Renal pelvis (tissue), 4 donors: Measurements from ENCODE around the gene SUPT5H. TPM values are rescaled to one million over a fixed set of nuclear protein-coding genes. Genes with fewer than 3 reads are reported as not detected.

Experiments
- DNase-seq: peaks from one replicate; pipeline ENCODE4 v3.0.0-alpha.2; 2013
- polyA plus RNA-seq, 3 donors: library from polyadenylated mRNA; unstranded; fragments of 120-200 nt; gene quantifications; one replicate each; pipeline ENCODE4 v1.2.1, GENCODE V29; 2013; ENCODE audit not compliant: insufficient read length in 3 of 3

Gene SUPT5H
- polyA plus RNA-seq, 3 donors, result 149 to 158 (median 149) TPM

DNA sequence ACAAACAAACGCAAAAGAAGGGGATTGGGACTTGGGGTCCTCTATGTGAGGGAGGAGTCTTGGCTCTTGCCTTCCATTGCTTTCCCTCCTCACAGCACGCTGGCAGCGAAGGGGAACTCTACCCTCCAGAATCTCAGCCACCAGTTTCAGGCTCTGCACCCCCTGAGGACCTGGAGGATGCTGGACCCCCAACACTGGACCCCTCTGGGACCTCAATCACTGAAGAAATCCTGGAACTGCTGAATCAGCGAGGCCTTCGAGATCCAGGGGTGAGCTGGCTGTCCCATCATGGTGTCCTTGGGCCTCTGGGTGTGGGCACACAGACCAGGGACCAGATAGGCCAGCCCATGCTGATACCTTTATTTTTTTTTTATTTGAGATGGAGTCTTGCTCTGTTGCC lies 23.4 kb upstream of the SUPT5H start:
- DNase-seq, result no peak

DNA sequence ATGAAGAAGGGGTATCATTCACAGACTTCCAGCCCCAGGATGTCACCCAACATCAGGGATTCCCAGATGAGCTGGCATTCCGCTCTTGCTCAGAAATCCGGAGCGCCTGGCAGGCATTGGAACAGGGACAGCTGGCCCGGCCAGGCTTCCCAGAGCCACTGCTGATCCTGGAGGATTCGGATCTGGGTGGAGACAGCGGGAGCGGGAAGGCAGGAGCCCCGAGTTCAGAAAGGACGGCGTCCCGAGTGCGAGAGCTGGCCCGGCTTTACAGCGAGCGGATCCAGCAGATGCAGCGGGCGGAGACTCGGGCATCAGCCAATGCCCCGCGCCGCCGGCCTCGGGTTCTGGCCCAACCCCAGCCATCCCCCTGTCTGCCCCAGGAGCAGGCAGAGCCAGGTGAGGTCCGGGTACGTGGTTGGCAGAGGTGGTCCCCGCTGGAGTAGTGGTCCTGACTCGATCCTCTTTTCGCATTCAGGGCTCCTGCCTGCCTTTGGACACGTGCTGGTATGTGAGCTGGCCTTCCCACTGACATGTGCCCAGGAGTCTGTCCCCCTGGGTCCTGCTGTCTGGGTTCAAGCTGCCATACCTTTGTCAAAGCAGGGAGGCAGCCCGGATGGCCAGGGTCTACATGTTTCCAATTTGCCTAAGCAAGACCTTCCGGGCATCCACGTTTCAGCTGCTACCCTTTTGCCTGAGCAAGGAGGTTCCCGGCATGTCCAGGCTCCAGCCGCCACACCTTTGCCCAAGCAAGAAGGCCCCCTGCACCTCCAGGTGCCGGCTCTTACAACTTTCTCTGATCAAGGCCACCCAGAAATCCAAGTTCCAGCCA lies 21.9 kb upstream of the SUPT5H start:
- no peak for DNase-seq

- DNase-seq, result no peak
These were observed 20.4 kb upstream of the SUPT5H start for GRCh38 chr19:39424934-39425333.

GRCh38 chr19:39425744-39426143 lies 19.6 kb upstream of the SUPT5H start:
- DNase-seq, result no peak

GRCh38 chr19:39426170-39426569 lies 19.2 kb upstream of the SUPT5H start:
- no peak for DNase-seq

- no peak for DNase-seq
These were observed 17.7 kb upstream of the SUPT5H start for GRCh38 chr19:39427707-39428106.

DNA sequence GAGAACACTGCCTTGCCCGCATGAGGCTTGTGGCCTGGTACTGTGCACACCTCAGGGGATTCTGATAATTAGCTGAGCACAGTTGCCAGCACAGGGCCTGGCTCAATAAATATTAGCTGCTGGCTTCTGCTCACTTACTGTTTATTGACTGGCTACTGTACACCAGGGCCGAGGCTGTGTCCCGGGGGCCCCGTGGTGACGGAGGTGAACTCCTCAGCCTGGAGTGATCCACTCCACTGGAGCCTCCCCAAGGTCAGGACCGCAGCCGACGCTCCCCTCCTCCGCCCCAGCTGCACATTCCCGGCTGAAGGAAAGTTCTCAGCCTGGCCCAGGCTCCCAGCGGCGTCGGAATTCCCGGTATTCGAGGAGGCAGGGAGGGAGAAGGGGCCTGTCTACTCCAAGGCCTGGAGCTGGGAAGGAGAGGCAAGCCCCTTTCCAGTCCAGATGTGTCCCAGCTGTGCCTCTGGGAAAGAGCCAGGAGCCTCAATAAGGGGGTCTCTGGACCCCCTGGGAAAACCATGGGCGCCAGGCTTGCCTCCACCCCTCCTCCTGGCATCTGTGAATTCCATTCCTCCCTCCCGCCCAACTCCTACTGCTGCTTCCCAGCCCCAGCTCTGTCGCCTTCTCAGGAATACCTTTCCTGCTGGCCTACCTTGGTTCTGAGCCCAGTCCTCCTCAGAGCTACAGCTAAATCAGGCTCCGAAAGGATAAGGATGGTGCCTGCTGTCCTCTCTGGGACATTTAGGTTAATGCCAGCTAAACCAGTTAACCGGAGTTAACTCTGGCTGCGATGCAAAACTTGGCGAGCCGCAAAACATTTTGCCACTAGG lies 16.9 kb upstream of the SUPT5H start:
- peak; percentile 90 for DNase-seq

DNA sequence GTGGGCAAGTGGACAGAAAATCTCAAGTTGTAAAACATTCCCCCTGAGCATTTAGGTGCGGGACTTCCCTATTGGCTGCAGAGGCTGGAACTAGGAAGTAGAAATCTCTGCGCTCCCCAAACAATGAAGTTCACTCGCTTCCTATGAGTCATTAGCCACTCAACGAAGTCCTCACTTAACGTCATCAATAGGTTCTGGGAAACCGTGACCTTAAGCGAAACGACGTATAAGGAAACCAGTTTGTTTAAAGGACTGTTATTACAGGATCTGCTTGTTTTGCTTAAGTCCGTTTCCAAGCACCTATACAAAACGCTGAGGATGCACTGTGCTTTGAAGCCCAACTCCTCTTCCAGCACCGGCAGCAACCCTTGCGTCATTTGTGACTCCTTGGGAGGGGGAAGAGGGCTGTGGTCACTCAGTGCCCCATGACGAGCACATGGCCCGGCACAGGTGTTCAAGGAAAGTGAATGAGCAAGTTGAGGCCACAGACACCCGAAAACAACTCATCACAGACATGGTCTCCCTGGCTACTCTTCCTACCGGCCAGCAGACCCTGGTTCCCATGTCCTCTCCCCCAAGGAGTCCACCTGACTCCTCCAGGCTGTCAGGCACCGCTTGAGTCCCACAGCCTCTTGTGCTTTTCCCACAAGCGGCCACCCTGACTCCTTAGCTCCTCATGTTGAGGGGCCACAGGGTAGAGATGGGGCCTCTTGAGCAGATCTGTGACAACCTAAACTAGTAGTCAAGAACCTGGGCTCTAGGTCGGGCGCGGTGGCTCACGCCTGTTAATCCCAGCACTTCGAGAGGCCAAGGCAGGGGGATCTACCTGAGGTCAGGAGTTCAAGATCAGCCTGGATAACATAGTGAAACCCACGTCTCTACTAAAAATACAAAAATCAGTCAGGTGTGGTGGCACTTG lies 14.4 kb upstream of the SUPT5H start:
- no peak for DNase-seq

DNA sequence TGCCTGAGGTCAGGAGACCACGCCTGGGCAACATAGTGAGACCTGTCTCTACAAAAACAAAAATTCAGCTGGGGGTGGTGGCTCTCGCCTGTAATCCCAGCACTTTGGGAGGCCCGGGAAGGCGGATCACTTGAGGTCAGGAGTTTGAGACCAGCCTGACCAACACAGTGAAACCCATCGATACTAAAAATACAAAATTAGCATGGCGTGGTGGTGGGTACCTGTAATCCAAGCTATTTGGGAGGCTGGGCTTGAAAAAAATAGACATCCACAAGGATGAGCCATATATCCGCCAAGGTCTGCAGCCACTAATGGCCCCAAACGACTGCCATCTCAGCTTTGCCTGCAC lies 12.7 kb upstream of the SUPT5H start:
- DNase-seq, result no peak

GRCh38 chr19:39433480-39434079 lies 11.8 kb upstream of the SUPT5H start:
- no peak for DNase-seq

DNA sequence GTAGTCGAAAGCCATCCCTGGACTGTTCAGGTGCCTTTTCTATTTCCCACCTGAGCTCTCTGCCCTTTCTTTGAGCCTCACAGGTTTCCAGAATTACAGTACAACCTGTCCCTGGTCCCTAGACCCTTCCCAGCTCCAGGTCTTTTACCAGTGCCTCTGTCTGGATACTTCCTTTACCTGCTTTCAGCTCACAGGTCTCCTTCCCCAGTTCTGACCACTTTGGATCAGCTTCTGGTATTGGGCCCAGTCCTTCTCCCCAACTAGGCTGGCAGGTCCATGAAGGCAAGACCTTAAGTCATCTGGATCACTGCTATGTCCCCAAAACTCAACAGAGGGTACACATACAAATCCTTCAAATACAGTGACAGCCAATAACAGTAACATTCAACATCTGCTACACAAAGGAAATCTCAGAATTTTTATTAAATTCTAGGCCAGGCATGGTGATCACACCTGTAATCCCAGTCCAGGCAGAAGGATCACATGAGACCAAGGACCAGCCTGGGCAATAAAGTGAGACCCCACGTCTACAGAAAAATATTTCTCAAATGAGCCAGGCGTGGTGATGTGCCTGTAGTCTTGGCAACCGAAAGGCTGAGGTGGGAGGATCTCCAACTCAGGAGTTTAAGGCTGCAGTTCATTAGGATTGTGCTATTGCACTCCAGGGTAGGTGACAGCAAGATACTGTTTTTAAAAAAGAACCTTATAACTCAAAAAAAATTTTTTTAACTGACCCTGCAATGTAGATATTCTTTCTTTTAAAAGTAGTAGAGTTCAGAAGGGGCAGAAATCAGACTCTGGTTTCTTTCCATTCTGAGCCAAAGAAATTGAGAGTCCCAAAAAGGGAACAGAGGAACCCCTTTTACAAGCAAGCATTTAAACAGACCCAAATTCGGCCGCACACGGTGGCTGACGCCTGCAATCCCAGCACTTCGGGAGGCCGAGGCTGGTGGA lies 11.0 kb upstream of the SUPT5H start:
- no peak for DNase-seq

DNA sequence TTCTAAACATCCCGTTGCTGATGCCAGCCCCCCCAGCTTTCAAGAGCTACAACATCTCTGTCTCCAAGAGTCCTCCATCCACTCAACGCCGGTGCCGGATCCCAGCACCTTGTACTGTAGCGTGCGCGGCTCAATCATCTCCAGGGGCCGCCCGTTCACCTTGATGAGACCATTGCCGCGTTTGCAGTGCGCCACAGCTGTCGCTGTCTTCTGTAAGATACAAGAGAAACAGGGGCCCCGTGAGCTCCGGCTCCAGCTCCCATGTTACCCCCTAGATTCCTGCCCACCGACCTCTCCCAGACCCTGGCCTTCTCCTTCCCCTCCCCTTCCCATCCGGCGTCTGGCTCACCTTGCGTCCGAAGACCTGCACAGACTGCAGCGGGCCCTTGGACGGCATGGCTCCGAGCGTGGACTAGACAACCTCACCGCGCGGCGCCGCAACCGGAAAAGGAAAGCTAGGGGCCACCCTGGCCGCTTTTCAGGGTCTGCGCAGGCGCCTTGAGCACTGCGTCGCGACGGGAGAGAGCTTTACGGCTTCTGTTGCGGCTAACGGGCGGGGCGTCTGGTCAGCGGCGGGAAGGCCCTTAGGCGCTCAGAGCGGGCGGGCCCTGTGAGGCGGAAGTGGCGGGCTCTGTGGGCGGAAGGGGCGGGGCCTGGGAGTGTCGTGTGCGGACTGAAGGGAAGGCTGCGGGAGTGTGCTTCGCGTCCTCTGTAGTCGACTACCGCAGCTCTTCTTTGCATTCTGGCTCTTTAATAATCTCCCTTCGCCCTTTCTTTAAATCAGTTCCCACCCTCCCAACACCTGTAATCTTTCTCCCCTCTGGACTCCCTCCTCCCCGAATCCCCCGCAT lies 9.7 kb upstream of the SUPT5H start, which contains the start of gene RPS16:
TSS of gene RPS16 (minus strand) at position 451 of the 851 bp plus-strand sequence. CDS start at position 397, 54 bp downstream.
- peak; percentile 97 for DNase-seq

GRCh38 chr19:39436350-39436716 lies 9.0 kb upstream of the SUPT5H start:
- no peak for DNase-seq

DNA sequence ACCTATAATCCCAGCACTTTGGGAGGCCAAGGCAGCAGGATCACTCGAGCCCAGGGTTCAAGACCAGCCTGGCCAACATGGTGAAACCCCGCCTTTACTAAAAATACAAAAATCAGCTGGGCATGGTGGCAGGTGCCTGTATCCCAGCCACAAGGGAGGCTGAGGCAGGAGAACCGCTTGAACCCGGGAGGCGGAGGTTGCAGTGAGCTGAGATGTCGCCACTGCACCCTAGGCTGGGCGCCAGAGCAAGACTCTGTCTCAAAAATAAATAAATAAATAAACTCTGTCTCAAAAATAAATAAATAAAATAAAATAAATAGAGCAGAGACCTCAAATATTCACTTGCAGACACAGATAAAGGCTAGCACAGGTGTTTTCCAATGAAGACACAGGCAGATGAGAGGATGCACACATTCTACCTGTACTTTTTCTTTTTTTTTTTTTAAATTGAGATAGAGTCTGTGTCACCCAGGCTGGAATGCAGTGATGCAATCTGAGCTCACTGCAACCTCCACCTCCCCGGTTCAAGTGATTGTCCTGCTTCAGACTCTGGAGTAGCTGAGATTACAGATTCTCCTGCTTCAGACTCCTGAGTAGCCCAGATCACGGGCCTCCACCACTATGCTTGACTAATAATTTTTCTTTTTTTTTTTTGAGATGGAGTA lies 7.0 kb upstream of the SUPT5H start:
- DNase-seq, result no peak

- DNase-seq, result no peak
These were observed 685 bp upstream of the SUPT5H start for GRCh38 chr19:39444598-39445195.

GRCh38 chr19:39446365-39447084 lies 1.1 kb downstream of the SUPT5H start:
- no peak for DNase-seq

DNA sequence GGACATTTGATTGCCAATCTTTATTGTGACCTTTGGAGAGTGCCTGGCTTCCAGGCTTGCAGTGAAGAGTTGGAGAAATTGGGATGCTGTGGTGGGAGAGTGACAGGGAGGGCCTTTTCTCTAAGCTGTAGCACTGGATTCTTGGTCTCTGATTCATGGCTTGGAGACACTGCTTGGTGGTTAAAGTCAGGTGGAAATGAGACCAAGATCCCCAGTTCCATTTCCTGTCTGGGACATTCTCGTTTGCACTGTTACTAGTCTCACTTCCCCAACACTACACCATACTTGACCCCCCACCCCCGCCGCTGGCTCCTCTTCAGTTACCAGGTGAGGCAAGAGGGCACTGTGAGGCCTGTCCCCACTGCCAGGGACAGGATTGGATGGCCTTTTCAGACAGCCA lies 2.9 kb downstream of the SUPT5H start:
- DNase-seq, result no peak
